SH-SY5Y (cell line): ENCODE data around the gene OR3A1.

Source experiments
- GATA2 ChIP-seq: IDR thresholded peaks from 2 replicates; pipeline ENCODE4 v1.6.1; 2011; ENCODE audit warnings: mild to moderate bottlenecking, low read depth, low read length
- GATA3 ChIP-seq: IDR thresholded peaks from 2 replicates; pipeline ENCODE4 v1.6.1; 2011; ENCODE audit warnings: low read depth, mild to moderate bottlenecking, low read length, moderate library complexity

OR3A1 gene

DNA sequence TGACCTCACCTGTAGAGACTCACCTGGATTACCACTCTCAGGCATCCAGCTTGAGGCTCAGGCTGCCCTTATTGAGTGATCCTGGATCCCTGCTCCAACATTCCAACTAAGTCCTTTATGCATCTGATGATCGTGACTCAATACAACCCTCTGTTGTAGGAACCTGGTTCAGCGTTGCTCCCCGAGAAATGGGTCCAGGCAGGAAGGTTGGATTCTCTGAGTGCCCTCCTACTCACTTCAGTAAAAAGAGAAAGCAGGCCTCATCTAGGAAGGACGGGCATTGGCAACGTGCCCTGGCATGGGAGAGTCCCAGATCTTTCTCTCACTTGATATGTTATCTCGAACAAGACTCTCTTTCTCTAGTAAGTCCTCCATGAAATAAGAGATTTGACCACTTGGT, at the start of gene OR3A1:
Gene OR3A1, minus strand, starts transcription at position 101 of the 400 bp plus-strand sequence. CDS start 5,778 bp downstream, outside the sequence.
- TF ChIP-seq GATA2 (no peak), GATA3 (no peak)

DNA sequence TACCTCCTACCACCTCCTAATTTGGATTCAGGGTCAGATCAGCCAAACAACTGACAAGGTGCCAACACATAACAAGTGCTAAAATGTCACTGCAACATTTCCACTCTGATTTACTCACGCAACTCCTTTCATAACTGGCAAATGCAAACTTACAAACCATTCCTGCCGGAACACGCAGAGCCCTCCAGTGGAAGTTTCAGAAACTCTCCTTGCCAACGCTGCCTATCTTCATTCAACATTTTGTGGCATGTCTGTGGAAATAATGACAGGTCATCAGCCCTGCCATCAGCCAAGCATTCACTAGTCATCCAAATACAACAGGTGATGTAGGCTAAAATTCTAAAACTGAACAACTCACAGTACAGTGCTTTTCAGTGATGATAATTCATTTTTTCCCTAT, 37.7 kb upstream of the OR3A1 start:
- TF ChIP-seq GATA2 (no peak), GATA3 (no peak)

- TF ChIP-seq GATA2 = no peak
- TF ChIP-seq GATA3 = no peak
Observed at GRCh38 chr17:3318336-3318735, 20.2 kb upstream of the OR3A1 start.

DNA sequence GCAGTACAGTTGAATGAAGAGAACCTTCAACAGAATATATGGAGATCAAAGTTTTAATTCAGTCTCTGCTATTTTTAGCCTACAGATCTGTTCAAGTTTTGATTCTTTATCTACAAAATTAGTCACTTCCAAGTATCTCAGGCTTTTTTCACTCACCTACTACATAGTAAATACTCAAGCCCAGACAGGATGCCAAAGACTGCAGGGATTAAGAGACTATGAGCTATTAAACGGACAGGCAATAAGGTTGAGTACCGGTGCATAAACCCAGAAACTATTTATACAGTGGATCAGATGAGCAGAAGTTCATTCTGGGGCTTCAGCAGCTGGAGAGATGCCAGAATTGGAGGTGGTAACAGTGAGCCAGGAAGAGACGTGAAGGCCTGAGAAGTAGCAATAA, 18.7 kb upstream of the OR3A1 start:
- no peak for TF ChIP-seq GATA3
- no peak for TF ChIP-seq GATA2

DNA sequence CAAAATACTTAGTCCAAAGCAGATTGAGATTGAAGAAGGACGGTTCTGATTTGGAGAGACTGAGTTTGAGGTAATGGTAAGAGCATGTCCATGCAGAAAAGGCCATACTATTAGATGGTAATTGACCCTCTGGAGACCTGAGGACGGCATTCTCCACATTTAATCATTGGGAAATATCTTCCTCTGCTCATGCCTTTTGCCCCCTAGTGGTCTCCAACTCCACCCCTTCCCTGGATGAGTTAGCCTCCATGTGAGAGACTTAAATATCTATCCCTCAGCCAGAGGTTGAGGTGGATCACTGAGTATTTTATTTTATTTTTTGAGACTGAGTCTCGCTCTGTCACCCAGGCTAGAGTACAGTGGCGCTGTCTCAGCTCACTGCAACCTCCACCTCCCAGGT, 10.4 kb upstream of the OR3A1 start:
- TF ChIP-seq GATA2 = no peak
- TF ChIP-seq GATA3 = no peak

- TF ChIP-seq GATA3 = no peak
- no peak for TF ChIP-seq GATA2
Observed at GRCh38 chr17:3295632-3296031, 2.5 kb downstream of the OR3A1 start.

DNA sequence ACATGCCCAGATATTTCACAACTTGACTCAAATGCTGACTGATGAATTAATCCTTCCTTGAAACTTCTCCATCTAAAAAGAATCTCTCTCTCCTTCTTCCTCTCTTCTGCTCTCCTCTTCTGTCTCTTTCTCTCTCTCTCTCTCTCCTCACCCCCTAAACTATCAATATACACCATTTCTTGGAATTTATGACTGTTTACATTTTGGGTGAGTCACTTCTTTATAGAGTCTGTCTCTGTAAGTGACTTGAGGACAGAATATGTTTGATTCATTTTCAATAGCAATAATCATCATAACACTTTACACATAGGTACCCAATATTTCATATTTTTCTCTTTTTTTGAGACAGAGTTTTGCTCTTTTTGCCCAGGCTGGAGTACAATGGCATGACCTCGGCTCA, 15.3 kb downstream of the OR3A1 start:
- TF ChIP-seq GATA3 = no peak
- TF ChIP-seq GATA2 = no peak

- no peak for TF ChIP-seq GATA2
- no peak for TF ChIP-seq GATA3
Observed at GRCh38 chr17:3276126-3276525, 22.0 kb downstream of the OR3A1 start.

GRCh38 chr17:3271072-3271848, 26.9 kb downstream of the OR3A1 start:
- TF ChIP-seq GATA2 = no peak
- no peak for TF ChIP-seq GATA3

- TF ChIP-seq GATA2 = no peak
- no peak for TF ChIP-seq GATA3
Observed at GRCh38 chr17:3260600-3260999, 37.6 kb downstream of the OR3A1 start.

GRCh38 chr17:3260163-3260562, 38.0 kb downstream of the OR3A1 start:
- TF ChIP-seq GATA2 = no peak

DNA sequence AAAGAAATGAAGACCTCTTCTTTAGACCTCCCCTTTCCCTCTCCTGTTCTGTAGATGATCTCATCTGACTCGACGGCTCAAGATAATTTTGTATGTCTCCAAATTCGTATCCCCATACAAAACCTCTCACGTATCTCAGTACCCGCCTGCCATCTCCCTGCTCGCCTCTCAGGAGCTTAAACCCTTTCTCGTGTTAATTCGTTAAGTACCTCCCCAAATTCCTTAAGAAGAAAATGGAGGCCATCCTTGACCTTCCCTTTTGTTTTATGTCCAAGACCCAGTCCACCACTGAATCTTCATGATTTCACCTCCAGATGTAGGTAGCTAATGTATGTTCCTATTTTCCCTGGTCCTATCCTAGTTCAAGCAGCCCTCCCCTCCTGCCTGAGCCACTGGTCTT, 41.6 kb downstream of the OR3A1 start:
- TF ChIP-seq GATA3 (no peak), GATA2 (no peak)
